ENCODE results near the gene TFF3.
"Not testable (repeated sequence)": the region's sequence is repeated elsewhere in the genome, so short reads cannot be mapped to it uniquely, and the experiment has no call there.

TFF3 gene

DNA sequence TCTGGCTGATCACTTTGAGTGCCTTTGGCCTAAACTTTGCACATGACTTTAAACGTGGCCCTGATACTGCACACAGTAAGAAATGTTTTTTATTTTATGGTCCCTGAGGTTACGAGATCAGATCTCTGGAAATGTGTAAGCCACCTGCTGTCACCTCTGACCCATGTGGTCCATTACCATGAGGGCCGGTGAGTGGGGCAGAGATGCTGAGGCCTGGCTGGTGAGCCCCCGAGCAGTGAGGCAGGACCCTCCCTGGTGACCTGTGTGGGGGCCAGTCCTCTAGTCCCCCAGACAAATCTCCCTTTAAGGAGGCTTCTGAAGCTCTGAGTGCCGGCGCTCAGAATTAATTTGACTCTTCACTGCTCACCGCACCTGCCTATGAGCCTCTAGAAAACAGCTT is 12.4 kb downstream of the TFF3 start:
- no peak for DNase-seq

- DNase-seq = no peak
Observed at GRCh38 chr21:42302076-42302650, 13.0 kb downstream of the TFF3 start.

- no peak for DNase-seq
Observed at GRCh38 chr21:42301371-42302075, 13.7 kb downstream of the TFF3 start.

DNA sequence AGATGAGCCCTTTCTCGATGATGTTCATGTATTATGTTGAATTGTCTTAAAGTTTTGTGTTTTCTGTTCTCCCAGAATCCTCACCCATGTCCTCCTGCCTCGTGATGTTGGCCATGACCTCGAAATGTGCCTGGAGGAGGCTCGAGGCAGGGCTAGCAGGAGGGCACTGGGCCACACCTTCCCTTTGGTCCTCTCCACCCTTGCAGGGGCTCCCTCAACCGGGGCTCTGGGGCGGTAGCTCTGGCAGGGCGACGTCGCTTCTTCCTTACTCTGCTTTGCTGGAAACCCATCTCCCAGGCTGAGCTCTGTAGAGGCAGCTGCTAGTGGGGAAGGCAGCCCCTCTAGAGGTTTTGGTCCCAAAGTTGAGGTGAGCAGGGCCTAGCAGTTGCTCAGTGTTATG is 14.3 kb downstream of the TFF3 start:
- no peak for DNase-seq

GRCh38 chr21:42300045-42300583 is 15.1 kb downstream of the TFF3 start:
- DNase-seq = no peak

- DNase-seq = no peak
Observed at GRCh38 chr21:42299324-42300044, 15.7 kb downstream of the TFF3 start.

DNA sequence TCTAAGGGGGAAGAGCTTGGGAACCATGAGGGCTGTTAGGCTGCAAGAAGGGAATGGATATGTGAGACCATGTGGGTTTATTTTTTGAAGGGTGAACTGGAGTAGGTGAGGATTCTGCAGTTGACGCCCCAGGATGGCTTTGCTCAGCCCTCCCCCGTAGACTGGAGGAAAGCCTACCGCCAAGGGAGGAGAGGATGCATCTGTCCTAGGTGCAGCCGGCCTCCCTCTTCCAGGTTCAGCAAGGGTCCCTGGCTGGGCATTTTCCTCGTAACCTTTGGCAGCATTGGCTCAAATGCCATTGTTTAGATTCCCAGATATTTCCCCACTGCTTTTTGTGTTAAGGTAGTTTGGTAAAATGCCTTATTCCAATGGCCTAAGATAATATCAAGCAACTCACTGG is 16.6 kb downstream of the TFF3 start:
- no peak for DNase-seq

DNA sequence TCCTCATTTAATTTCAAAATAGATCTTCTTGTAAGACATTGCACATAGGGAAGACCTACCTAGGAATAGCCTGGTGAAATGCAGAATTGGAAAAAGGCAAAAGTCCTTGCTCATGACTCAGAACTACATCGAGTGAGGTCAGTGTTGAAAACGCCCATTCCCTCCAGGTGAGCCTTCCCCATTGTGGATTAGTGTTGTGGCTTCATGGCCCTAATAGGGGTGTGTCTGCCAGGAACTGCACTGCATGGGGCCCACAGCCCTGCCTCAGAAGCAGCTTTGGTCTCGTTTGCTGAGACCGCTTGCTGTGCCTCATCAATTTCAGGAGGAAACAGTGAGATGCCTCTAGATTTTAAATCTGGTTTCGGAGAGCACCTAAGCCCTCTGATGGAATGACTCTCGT is 17.0 kb downstream of the TFF3 start:
- no peak for DNase-seq

DNA sequence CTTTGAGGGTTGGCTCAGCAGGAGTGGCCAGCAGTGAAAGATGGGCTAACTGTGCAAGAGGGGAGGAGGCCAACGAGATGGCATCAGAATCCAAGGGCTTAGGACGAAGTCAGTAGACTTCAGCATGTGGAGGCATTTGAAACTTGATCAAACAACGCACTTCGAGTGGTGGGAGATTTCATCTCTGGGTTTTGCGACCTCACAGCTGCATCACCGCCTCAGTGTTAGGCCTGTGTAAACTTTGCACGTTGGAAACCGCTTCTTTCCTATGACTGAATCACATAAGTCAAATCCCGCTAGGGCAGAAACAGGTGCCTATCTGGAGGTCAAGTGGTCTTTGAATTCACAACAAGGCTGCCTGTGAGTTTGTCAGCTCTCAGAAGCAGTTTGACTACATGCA is 17.8 kb downstream of the TFF3 start:
- DNase-seq = no peak

DNA sequence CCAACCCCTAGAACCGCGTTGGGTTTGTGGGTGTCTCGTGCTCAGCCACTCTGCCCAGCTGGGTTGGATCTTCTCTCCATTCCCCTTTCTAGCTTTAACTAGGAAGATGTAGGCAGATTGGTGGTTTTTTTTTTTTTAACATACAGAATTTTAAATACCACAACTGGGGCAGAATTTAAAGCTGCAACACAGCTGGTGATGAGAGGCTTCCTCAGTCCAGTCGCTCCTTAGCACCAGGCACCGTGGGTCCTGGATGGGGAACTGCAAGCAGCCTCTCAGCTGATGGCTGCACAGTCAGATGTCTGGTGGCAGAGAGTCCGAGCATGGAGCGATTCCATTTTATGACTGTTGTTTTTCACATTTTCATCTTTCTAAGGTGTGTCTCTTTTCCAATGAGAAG is 18.7 kb downstream of the TFF3 start:
- no peak for DNase-seq

GRCh38 chr21:42295845-42296244 is 19.4 kb downstream of the TFF3 start:
- DNase-seq = no peak

DNA sequence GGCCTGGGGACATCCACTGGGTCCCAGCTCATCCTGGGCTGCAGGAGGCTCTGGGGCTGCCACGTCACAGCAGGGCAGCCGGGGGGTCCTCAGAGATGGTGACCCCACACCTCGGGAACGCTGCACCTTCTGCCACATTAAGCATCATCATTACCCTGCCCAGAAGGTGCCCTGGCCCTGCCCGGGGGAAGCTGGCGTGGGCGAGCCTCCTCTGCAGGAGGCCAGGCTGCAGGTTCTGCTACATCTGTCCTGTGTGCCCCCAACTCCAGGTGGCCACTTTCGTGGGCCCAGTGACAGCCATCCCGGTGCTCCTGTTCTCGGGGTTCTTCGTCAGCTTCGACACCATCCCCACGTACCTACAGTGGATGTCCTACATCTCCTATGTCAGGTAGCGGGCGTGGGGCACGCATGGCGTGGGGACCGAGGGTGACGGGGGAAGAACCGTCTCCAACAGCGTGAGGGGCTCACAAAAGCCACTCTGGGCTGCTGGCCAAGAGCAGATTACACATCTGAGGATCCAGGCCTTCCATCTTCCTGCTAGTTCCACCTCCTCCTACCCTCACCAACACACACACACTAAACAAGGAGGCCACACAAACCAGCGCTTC is 20.8 kb downstream of the TFF3 start:
- no peak for DNase-seq

- DNase-seq = no peak
Observed at GRCh38 chr21:42293649-42294272, 21.4 kb downstream of the TFF3 start.

DNA sequence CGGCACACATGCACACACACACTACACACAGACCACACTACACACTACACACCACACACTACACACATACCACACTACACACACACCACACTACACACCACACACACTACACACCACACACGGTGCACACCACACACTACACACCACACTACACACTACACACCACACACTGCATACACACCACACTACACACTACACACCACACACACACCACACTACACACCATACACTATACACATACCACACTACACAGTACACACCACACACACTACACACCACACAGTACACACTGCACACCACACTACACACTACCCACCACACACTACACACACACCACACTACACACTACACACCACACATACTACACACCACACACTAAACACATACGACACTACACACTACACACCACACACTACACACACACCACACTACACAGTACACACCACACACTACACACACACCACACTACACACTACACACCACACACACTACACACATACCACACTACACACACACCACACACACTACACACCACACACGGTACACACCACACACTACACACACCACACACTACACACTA is 22.6 kb downstream of the TFF3 start:
- DNase-seq = not testable (repeated sequence)

DNA sequence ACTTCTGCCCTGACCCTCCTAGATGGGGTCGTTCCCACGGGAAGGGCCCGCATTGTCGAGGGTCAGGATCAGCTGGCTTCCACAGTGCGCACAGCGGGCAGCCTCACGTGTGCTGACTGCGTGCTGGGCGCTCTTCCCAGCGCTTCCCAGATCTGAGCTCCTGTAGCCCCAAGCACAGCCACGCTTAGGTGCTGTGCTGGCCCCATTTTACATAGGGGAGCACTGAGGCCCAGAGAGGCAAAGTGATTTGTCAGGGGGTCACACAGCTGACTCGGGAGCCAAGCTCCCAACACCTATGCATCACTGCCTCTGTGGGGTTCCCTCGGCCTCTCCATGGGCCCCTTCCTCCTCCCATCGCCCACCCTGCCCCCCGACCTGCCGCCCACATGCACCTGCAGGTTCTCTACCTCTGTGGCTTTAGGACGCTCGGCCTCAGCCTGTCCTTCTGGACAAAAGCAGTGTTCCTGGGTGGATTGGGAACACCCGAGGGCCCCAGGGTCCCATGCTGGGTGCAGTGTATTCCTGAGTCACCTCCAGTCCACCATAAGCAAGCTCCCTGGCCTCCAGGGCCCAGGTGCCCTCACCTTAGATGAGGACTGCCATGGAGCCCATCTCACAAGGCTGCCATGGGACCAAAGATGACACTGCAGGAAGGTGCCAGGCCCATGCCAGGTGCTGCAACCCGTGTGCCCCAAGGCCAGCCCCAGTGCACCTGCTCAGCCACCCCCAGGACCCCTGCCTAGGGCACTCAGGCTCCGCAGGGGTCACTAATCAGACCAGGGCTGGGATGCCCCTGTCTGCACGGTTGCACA is 23.3 kb downstream of the TFF3 start:
- no peak for DNase-seq

DNA sequence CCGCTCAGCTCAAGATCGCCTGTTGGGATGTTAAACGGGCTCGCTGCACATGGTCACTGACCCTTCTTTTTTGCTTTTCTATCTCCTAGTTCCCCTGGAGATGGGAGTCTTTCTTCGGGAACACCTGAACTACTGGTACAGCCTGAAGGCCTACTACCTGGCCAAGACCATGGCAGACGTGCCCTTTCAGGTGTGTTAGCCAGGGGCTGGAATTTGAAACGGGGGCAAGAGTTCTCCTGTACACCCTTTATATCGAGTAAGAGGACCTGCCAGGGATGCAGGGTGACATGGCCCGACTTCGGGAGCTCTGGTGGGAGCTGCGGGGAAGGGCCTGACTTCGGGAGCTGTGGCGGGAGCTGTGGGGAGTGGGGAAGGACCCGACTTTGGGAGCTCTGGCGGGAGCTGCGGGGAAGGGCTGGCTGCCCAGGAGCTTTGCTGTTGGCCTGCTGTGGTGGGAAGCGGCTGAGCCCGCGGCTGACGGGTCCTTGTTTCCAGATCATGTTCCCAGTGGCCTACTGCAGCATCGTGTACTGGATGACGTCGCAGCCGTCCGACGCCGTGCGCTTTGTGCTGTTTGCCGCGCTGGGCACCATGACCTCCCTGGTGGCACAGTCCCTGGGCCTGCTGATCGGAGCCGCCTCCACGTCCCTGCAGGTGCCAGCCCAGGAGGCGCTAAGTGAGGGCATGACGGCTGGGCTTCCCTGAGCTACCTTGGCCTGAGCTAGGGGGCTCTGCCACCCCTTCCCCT is 24.0 kb downstream of the TFF3 start:
- no peak for DNase-seq

GRCh38 chr21:42290505-42290904 is 24.7 kb downstream of the TFF3 start:
- no peak for DNase-seq

DNA sequence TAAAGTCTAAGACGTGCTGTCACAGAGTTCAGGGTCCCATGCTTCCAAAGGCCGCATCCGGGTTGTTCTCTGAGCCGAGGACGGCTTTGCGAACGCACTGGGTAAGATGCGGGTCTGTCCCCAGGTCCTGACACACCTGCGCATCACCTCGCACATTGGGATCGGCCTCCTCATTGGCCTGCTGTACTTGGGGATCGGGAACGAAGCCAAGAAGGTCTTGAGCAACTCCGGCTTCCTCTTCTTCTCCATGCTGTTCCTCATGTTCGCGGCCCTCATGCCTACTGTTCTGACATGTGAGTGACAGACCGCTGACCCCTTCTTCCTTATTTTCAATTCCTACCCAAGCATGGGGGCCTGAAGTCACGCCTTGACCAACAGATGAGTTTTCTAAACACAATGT is 25.3 kb downstream of the TFF3 start:
- no peak for DNase-seq

DNA sequence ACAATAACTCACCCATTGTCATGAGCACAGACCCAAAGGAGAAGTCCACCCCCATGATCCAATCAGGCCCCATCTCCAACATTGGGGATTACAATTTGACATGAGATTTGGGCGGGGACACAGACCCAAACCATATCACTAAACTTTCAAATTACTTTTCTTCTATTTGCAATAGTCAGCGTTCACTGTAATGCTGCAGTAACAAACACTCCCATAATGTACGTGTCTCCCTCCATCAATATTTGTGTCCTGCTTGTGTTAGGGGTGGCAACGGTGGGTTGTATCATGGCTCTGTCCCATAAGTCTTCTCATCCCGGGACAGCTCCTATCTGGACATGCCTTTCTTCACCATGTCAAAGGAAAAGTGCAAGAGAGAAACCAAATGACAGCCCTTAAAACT is 26.2 kb downstream of the TFF3 start:
- no peak for DNase-seq

DNA sequence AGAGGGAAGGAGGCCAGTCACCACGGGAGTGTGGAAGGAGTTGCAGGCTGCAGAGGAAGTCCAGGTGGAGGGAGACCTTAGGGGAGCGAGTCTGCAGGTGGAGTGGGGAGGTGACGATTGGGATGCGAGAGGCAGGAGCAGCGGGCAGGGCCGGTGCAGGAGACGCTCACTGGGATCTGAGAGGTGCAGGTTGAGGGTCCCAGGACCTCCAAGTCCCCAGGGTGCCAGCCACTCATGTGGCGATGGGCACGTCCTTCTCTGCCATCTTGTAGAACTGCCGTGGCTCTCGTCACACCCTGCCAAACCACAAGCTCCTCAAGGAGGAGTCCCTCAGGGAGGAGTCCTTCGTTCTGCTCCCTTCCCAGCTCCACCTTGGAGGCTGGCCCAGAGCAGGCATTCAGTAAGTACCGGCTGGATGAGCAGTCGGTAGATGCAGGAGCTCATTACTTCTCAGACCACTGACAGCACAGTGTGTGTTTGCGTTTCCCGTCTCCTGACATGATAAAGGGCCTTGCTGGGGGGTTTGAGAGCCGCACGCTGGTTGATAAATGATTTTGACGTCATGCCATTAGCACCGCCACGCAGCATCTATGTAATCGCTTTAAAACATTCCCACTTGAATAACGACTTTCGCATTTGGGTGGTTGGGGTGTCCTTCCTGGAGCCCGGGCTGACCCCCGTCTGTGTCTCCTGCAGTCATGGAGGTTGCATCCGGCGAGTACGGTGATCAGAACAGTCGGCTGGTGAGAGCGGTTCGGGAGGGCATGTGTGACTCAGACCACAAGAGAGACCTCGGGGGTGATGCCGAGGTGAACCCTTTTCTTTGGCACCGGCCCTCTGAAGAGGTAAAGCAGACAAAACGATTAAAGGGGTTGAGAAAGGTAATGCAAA is 27.8 kb downstream of the TFF3 start:
- DNase-seq = no peak
